HepG2 (cell line): ENCODE data around the gene SLC16A3. TPM values are rescaled to one million over a fixed set of nuclear protein-coding genes. Genes with fewer than 3 reads are reported as not detected.

Experiments used
- AKAP8 ChIP-seq: sonication (generic); formaldehyde crosslinking; IDR thresholded peaks from 2 replicates; pipeline ENCODE4 v1.5.1; 2020; ENCODE audit warnings: mild to moderate bottlenecking, missing genetic modification reagents
- ATF1 ChIP-seq: IDR thresholded peaks from 2 replicates; pipeline ENCODE4 v1.6.1; 2016; ENCODE audit warnings: mild to moderate bottlenecking, control low read depth
- DNMT1 ChIP-seq: sonication (generic); formaldehyde crosslinking; IDR thresholded peaks from 2 replicates; pipeline ENCODE4 v1.5.1; 2020; ENCODE audit warnings: mild to moderate bottlenecking, missing genetic modification reagents
- DNMT3B ChIP-seq: conservative IDR thresholded peaks from 2 replicates; pipeline ENCODE4 v1.6.1; 2016; ENCODE audit warnings: missing biosample characterization, control low read depth
- HCFC1 ChIP-seq: fragments of 150-350 bp; IDR thresholded peaks from 2 replicates; pipeline ENCODE4 v1.6.1; 2014; ENCODE audit warnings: low read depth, low read length
- HMG20B ChIP-seq: conservative IDR thresholded peaks from 2 replicates; pipeline ENCODE4 v1.6.1; 2016; ENCODE audit warnings: missing genetic modification reagents, missing compliant biosample characterization
- KDM1A ChIP-seq: IDR thresholded peaks from 2 replicates; pipeline ENCODE4 v1.6.1; 2016; ENCODE audit warnings: missing compliant biosample characterization
- KDM2A ChIP-seq: sonication (generic); formaldehyde crosslinking; IDR thresholded peaks from 2 replicates; pipeline ENCODE4 v1.4.0; 2020; ENCODE audit warnings: low read depth, missing genetic modification reagents, borderline replicate concordance
- KMT2A ChIP-seq: sonication (generic); formaldehyde crosslinking; IDR thresholded peaks from 2 replicates; pipeline ENCODE4 v1.4.0; 2020; ENCODE audit warnings: missing genetic modification reagents
- MIER2 ChIP-seq: IDR thresholded peaks from 2 replicates; pipeline ENCODE4 v1.6.1; 2016; ENCODE audit warnings: missing biosample characterization, missing genetic modification reagents
- NFIB ChIP-seq: sonication (generic); formaldehyde crosslinking; IDR thresholded peaks from 2 replicates; pipeline ENCODE4 v1.9.0; 2021; ENCODE audit warnings: missing genetic modification reagents, mild to moderate bottlenecking, borderline replicate concordance
- NONO ChIP-seq, 2 experiments: fragments of 450-650 bp in 1 of 2; sonication (generic) in 1 of 2; formaldehyde crosslinking in 1 of 2; IDR thresholded peaks in 1 of 2; conservative IDR thresholded peaks in 1 of 2; 2 replicates each; pipeline versions ENCODE4 v1.6.1 to v1.8.0; 2017 to 2022; ENCODE audit warnings: mild to moderate bottlenecking in 1 of 2, missing genetic modification reagents in 1 of 2, moderate library complexity in 1 of 2
- RBM39 ChIP-seq: fragments of 200-400 bp; formaldehyde crosslinking; IDR thresholded peaks from one replicate; pipeline ENCODE4 v1.6.1; 2018; ENCODE audit warnings: antibody characterized with exemption, mild to moderate bottlenecking, low read depth, low read length; ENCODE audit not compliant: poor library complexity, severe bottlenecking
- SALL1 ChIP-seq: sonication (generic); formaldehyde crosslinking; IDR thresholded peaks from 2 replicates; pipeline ENCODE4 v1.8.0; 2022; ENCODE audit warnings: mild to moderate bottlenecking, missing genetic modification reagents
- SP140L ChIP-seq: sonication (generic); formaldehyde crosslinking; IDR thresholded peaks from 2 replicates; pipeline ENCODE4 v1.4.0; 2020; ENCODE audit warnings: missing genetic modification reagents, borderline replicate concordance
- SP5 ChIP-seq: IDR thresholded peaks from 2 replicates; pipeline ENCODE4 v1.6.1; 2016; ENCODE audit warnings: low read depth, borderline replicate concordance
- TAF15 ChIP-seq: fragments of 200-400 bp; formaldehyde crosslinking; IDR thresholded peaks from one replicate; pipeline ENCODE4 v1.6.1; 2018; ENCODE audit warnings: mild to moderate bottlenecking, low read depth, low read length; ENCODE audit not compliant: poor library complexity, severe bottlenecking
- U2AF1 ChIP-seq: fragments of 200-400 bp; formaldehyde crosslinking; optimal IDR thresholded peaks from 2 replicates; pipeline ENCODE3; 2017; ENCODE audit warnings: mild to moderate bottlenecking, low read depth, low read length
- YEATS4 ChIP-seq: sonication (generic); formaldehyde crosslinking; IDR thresholded peaks from 2 replicates; pipeline ENCODE4 v1.4.0; 2020; ENCODE audit warnings: missing genetic modification reagents, borderline replicate concordance
- ZNF557 ChIP-seq: sonication (generic); formaldehyde crosslinking; IDR thresholded peaks from 2 replicates; pipeline ENCODE4 v1.4.0; 2020; ENCODE audit warnings: missing genetic modification reagents
- ZNF7 ChIP-seq: IDR thresholded peaks from 2 replicates; pipeline ENCODE4 v1.6.1; 2016; ENCODE audit warnings: missing biosample characterization, missing genetic modification reagents
- polyA plus RNA-seq, 8 experiments: library from polyadenylated mRNA; depleted of rRNA in 3 of 8; stranded (reverse) in 7 of 8; unstranded in 1 of 8; fragments of >200 nt; fragmentation: Illumina TruSeq in 4 of 8; extraction: Trizol in 4 of 8; gene quantifications; 2 replicates each; pipeline versions ENCODE4 v1.2.1 to v1.2.3, GENCODE V29; 2011 to 2016; ENCODE audit warnings: low read depth in 4 of 8, missing spikeins in 1 of 8, mixed read lengths in 1 of 8; ENCODE audit not compliant: insufficient read depth in 1 of 8
- total RNA-seq, 5 experiments: library from RNA; depleted of rRNA; stranded (reverse); fragments of >200 nt; fragmentation: Illumina TruSeq; extraction: Trizol; gene quantifications; 2 replicates each; pipeline ENCODE4 v1.2.3, GENCODE V29; 2016; ENCODE audit warnings: low read depth in 1 of 5
- TF ChIP-seq, protein P1 (sequence below): IDR thresholded peaks from 2 replicates; pipeline ENCODE4 v1.6.1; 2012; ENCODE audit warnings: low read length, improper control_type of control experiment
- TF ChIP-seq, protein P2 (sequence below): sonication (generic); formaldehyde crosslinking; IDR thresholded peaks from 2 replicates; pipeline ENCODE4 v1.4.0; 2020; ENCODE audit warnings: missing genetic modification reagents
- TF ChIP-seq, protein P3 (sequence below): IDR thresholded peaks from 2 replicates; pipeline ENCODE4 v1.6.1; 2016

Gene SLC16A3
- total and polyA plus RNA-seq, 2 of the 13 experiments (the other 11 are each of a cell fraction or from before 2014, with no cell fraction given), result 242 to 349 TPM

DNA sequence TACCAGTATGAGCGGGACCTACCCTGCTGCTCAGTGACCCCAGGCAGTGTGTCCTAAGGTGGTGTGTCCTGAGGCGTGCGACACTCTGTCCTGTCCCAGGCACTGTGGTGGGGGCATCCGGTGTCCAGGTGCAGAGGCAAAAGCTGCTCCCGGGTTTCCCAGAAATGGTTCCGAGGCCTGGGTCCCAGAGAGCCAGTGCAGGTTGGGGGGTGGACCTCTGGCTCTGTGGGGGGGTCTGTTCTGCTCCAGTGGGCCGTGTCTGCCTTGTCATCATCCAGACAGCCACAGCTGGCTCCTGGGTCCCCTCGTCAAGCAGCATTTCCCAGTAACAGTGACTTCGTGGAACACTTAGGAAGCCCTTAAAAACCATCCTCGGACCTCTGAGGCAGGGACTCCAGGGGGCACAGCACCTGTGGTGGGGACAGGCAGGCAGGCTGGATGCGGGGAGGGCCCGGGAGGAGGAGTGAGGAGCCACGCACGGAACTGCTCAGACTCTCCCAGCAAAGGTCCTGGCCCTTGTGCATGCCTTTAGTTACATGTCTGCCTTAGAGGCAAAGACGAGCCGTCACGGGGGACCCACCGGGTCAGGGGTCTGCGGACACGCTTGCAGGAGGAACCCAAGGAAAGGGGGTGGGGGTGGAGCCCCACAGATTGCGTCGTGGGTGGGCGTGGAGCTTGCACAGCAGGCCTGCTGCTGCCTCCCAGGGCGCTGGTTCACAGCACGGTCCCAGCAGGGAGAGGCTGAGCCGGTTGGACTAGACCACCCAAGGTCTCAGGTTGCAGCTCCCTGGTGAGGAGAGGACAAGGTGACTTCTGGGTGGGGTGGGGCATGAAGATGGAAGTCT lies 5.6 kb downstream of the SLC16A3 start (continued):
- TF ChIP-seq MIER2 (CRISPR knock-in tag) (no peak), RBM39 (peak; percentile 74), KDM1A (CRISPR knock-in tag) (no peak), HCFC1 (no peak), ZNF557 (CRISPR knock-in tag) (no peak), DNMT3B (no peak), KDM2A (CRISPR knock-in tag) (no peak; the same call in 1 of the 2 replicates), SP140L (CRISPR knock-in tag) (no peak), TAF15 (peak; percentile 43), SALL1 (peak; percentile 19; the same call in 1 of the 2 replicates), YEATS4 (CRISPR knock-in tag) (no peak), HMG20B (CRISPR knock-in tag) (no peak), AKAP8 (CRISPR knock-in tag) (peak; percentile 90), NFIB (CRISPR knock-in tag) (no peak), ATF1 (no peak), KMT2A (no peak), ZNF7 (no peak), U2AF1 (no peak), NONO (IDR thresholded peaks at IDR 0.05) (no peak), NONO (CRISPR knock-in tag; conservative IDR thresholded peaks at IDR 0.05) (peak; percentile 42), SP5 (CRISPR knock-in tag) (no peak), DNMT1 (CRISPR knock-in tag) (no peak)
- TF ChIP-seq, protein P1, sequence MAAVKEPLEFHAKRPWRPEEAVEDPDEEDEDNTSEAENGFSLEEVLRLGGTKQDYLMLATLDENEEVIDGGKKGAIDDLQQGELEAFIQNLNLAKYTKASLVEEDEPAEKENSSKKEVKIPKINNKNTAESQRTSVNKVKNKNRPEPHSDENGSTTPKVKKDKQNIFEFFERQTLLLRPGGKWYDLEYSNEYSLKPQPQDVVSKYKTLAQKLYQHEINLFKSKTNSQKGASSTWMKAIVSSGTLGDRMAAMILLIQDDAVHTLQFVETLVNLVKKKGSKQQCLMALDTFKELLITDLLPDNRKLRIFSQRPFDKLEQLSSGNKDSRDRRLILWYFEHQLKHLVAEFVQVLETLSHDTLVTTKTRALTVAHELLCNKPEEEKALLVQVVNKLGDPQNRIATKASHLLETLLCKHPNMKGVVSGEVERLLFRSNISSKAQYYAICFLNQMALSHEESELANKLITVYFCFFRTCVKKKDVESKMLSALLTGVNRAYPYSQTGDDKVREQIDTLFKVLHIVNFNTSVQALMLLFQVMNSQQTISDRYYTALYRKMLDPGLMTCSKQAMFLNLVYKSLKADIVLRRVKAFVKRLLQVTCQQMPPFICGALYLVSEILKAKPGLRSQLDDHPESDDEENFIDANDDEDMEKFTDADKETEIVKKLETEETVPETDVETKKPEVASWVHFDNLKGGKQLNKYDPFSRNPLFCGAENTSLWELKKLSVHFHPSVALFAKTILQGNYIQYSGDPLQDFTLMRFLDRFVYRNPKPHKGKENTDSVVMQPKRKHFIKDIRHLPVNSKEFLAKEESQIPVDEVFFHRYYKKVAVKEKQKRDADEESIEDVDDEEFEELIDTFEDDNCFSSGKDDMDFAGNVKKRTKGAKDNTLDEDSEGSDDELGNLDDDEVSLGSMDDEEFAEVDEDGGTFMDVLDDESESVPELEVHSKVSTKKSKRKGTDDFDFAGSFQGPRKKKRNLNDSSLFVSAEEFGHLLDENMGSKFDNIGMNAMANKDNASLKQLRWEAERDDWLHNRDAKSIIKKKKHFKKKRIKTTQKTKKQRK, result no peak
- TF ChIP-seq, protein P2, sequence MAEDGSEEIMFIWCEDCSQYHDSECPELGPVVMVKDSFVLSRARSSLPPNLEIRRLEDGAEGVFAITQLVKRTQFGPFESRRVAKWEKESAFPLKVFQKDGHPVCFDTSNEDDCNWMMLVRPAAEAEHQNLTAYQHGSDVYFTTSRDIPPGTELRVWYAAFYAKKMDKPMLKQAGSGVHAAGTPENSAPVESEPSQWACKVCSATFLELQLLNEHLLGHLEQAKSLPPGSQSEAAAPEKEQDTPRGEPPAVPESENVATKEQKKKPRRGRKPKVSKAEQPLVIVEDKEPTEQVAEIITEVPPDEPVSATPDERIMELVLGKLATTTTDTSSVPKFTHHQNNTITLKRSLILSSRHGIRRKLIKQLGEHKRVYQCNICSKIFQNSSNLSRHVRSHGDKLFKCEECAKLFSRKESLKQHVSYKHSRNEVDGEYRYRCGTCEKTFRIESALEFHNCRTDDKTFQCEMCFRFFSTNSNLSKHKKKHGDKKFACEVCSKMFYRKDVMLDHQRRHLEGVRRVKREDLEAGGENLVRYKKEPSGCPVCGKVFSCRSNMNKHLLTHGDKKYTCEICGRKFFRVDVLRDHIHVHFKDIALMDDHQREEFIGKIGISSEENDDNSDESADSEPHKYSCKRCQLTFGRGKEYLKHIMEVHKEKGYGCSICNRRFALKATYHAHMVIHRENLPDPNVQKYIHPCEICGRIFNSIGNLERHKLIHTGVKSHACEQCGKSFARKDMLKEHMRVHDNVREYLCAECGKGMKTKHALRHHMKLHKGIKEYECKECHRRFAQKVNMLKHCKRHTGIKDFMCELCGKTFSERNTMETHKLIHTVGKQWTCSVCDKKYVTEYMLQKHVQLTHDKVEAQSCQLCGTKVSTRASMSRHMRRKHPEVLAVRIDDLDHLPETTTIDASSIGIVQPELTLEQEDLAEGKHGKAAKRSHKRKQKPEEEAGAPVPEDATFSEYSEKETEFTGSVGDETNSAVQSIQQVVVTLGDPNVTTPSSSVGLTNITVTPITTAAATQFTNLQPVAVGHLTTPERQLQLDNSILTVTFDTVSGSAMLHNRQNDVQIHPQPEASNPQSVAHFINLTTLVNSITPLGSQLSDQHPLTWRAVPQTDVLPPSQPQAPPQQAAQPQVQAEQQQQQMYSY (CRISPR knock-in tag), result no peak
- TF ChIP-seq, protein P3, sequence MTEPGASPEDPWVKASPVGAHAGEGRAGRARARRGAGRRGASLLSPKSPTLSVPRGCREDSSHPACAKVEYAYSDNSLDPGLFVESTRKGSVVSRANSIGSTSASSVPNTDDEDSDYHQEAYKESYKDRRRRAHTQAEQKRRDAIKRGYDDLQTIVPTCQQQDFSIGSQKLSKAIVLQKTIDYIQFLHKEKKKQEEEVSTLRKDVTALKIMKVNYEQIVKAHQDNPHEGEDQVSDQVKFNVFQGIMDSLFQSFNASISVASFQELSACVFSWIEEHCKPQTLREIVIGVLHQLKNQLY (CRISPR knock-in tag), result no peak
